HG02884 (cell line): ENCODE measurements around the gene KREMEN1.
"Not testable (repeated sequence)": the region's sequence is repeated elsewhere in the genome, so short reads cannot be mapped to it uniquely, and the experiment has no call there.

Source experiments
- ATAC-seq: cut with Tn5 transposase; IDR thresholded peaks from one replicate; pipeline ENCODE4 v1.9.1; 2021; ENCODE audit warnings: mild to moderate bottlenecking, moderate library complexity; ENCODE audit not compliant: unreplicated experiment

Gene KREMEN1, protein sequence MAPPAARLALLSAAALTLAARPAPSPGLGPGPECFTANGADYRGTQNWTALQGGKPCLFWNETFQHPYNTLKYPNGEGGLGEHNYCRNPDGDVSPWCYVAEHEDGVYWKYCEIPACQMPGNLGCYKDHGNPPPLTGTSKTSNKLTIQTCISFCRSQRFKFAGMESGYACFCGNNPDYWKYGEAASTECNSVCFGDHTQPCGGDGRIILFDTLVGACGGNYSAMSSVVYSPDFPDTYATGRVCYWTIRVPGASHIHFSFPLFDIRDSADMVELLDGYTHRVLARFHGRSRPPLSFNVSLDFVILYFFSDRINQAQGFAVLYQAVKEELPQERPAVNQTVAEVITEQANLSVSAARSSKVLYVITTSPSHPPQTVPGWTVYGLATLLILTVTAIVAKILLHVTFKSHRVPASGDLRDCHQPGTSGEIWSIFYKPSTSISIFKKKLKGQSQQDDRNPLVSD

DNA sequence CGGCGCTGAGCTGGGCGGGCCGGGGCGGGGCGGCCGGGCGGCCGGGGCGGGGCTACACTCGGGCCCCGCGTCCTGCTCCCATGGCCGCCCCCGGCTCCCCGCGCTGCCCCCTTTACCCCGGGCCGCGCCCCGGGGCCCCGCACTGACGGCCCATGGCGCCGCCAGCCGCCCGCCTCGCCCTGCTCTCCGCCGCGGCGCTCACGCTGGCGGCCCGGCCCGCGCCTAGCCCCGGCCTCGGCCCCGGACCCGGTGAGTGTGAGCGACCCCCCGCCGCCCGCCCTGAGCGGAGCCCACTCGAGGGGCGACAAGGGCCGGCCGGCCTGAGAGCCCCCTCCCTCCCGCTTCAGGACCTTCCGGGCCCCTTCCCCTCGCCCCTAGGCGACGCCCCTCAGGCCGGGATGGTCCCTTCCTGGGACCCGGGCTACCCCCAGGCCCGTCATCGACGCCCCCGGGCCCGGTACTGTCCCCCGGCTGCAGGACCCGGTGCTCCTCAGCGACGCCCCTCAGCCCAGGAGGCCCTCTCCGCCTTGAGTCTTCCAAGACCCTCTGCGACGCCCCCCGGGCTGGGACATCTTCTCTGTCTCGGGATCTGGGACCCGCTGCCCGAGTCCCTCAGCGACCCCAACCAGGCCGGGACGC lies at the start of gene KREMEN1:
KREMEN1 (plus strand) TSS at position 57 of the 639 bp plus-strand sequence; CDS start at position 153, 96 bp downstream.
- no peak for ATAC-seq

- no peak for ATAC-seq
These were observed 49.6 kb upstream of the KREMEN1 start for GRCh38 chr22:29023172-29023796.

GRCh38 chr22:29026579-29026978 lies 46.3 kb upstream of the KREMEN1 start:
- no peak for ATAC-seq

GRCh38 chr22:29028468-29028867 lies 44.4 kb upstream of the KREMEN1 start:
- no peak for ATAC-seq

GRCh38 chr22:29029202-29030000 lies 43.4 kb upstream of the KREMEN1 start:
- no peak for ATAC-seq

DNA sequence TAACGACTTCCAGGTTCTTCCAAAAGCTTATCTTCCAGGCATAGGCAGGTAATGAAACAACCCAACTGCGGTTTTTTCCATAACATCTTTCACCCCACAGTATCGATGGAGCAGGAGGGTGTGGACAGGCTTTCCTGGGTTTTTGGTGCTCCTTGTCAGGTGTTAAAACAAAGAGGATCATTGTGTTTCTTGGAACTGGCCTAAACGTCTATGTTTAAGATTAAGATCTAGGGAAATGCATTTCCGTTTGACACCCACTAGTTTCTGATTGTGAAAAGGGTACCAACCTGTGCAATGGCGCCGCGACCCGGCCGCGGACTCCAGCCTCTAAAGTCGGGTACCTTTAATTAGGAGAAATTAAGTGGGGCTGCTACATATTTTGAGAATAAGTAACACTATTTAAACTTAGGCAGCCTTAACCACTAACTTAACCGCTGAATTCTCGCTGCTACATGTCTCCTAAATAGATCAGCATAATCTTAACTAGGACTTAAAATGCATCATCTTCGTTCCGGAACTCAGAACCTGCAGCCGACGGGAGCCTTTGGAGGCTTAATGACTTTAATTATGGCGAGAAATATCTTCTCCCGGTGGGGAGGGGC lies 42.7 kb upstream of the KREMEN1 start:
- no peak for ATAC-seq

GRCh38 chr22:29030618-29031226 lies 42.1 kb upstream of the KREMEN1 start:
- no peak for ATAC-seq

DNA sequence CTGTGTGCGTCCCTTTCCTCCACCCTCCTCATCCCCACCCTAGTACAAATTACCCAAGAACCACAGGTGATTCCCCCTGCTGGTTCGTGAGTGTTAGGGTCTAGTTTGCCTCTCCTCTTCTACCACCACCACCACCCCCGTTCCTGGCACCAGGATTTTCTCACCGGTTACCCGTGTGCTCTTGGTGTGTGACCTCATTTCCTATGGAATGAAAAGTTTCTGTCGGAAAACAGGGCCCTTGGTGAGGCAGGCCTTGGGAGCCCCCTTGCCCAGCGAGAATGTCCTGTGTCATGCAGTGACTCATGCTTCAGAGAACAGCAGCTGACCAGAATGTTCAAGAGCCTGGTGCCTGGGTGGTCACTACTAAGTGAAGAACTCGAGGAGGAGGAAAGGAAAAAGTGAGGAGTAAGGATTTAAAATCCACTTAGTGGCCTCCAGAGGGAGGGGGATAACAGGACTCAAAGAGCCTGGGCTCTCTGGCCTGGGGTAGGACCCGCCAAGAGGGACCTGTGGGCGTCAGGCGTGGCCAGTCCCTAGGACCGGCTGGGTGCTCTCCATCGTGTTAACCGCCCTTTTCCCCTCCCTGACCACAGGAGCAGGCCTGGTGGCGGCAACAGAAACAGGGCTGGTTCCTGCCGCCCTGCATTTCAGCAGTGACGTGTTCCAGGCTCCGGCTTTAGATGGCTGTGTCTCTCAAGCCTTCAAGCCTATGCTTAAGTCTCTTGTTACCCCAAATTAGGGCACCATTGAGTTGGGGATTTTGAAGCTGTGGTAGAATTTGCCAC lies 41.4 kb upstream of the KREMEN1 start:
- ATAC-seq, result no peak

GRCh38 chr22:29032014-29032475 lies 40.8 kb upstream of the KREMEN1 start:
- ATAC-seq, result no peak

DNA sequence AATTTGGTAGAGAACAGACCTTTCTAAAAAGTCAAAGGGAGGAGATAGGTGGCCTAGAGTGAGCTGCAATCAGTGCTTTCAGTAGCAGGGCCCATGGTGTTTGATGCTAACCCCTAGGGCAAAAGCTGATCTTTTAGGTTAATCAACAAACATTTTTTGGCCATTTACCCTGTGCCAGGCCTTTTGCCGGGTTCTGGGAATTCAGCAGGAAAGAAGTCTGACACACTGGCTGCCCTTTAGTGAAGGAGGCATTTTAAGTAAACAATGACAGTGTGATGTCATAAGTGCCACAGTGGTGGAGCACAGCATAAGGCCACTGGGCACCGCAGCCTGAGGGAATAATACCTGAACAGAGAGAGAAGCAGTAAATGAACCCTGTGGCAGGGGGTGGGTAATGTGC lies 40.3 kb upstream of the KREMEN1 start:
- ATAC-seq, result no peak

GRCh38 chr22:29037340-29037932 lies 35.4 kb upstream of the KREMEN1 start:
- no peak for ATAC-seq

DNA sequence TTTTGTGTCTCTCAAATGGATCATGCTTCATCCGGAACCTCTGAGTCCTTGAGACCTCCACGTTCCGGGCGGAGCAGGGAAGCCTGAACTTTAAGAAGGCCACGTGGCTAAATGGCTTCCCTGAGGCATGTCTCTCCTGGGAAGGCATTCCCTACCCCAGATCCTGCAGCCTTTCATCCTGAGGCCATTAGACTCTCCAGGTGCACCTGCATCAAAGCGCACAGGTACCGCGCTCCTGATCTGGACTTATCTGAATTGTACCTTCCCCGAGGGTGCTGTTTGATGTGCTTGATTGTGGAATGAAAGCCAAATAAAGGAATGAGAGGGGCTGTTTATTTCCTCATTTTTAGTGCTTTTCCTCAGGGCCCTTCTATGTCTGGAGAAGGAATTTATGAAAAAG lies 33.7 kb upstream of the KREMEN1 start:
- no peak for ATAC-seq

GRCh38 chr22:29039684-29040083 lies 33.2 kb upstream of the KREMEN1 start:
- not testable (repeated sequence) for ATAC-seq

- ATAC-seq, result no peak
These were observed 32.2 kb upstream of the KREMEN1 start for GRCh38 chr22:29040385-29041275.

GRCh38 chr22:29041408-29041807 lies 31.4 kb upstream of the KREMEN1 start:
- no peak for ATAC-seq

GRCh38 chr22:29043906-29044575 lies 28.8 kb upstream of the KREMEN1 start:
- no peak for ATAC-seq

DNA sequence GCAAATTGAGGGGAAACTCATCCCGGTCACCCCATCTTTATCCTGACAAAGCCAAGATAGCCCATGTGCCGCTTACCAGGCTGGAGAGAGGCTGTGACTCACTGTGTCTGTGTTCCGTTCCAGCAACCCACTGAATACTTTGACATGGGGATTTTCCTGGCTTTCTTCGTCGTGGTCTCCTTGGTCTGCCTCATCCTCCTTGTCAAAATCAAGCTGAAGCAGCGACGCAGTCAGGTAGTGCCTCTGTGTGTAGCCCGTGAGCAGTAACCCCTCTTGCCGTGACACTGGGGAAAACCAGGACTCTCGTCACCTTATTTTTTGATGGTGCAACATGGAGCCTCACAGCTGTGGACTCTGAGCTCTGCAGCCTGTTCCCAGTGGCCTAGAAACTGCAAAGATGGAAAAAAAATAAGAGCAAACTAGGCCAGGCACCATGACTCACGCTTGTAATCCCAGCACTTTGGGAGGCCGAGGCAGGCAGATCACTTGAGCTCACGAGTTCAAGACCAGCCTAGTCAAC lies 28.1 kb upstream of the KREMEN1 start:
- ATAC-seq, result no peak
